Effector CD4-positive, alpha-beta T cell (primary cell): Measurements from ENCODE around the gene DTX3.

Experiments used
- DNase-seq: peaks from one replicate; pipeline ENCODE4 v3.0.0-alpha.2; 2020

DTX3 gene

DNA sequence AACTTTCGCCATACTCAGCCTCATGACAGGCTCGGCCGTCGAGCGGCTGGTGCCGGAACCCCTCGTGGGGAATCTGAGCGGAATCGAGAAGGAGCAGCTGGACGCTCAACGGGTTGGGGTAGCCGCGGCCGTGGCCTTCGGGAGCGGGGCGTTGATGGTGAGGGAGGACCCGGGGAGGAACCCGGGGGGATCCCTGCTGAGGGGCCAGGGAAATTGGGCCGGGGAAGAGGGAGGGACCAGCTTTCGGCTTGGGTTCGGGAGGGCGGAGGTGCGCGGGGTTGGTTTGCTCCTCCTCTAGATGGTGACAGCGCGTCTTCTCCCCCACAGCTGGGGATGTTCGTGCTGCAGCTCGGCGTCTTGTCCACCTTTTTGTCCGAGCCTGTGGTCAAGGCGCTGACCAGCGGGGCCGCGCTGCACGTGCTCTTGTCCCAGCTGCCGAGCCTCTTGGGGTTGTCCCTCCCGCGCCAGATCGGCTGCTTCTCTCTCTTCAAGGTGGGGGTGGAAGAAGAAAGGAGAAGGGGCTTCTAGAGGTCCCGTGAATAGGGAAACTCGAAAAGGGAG, 16.4 kb downstream of the DTX3 start:
- DNase-seq = no peak

GRCh38 chr12:57621497-57622292, 17.1 kb downstream of the DTX3 start:
- peak; percentile 49 for DNase-seq

DNA sequence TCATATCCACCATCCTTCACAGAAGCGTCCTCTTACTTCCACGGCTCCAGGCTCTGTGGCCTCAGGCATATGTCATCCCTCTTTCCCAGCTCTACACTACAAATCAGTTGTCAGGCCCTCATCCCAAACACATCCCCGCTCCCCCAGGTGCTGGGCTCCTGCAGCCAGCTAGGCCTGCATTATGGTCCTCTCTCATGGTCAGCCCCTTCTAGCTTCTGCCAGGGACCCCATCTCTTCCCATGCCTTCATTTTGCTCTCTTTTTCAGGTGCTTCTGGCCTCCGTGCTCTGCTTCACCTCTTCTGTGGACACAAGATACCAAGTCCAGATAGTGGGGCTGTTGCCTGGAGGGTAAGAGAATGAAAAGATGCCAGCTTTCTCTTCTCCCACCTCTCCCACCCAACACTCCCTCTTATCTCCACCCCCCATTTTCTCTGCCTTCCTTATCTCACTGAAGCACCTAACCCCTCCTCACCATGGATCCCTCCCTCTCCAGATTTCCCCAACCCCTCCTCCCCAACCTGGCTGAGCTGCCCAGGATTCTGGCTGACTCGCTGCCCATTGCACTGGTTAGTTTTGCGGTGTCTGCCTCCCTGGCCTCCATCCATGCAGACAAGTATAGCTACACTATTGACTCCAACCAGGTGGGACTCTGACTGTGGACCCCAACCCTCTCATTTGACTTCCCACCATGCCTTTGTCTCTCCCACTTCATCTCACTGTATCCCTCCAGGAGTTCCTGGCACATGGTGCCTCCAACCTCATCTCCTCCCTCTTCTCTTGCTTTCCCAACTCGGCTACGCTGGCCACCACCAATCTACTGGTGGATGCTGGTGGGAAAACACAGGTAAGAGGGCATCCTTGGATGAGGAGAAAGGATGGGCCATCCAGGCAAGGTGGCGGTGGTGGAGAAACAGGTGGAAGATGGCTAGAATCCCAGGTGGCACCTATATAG, 17.9 kb downstream of the DTX3 start:
- DNase-seq = no peak

GRCh38 chr12:57623385-57623784, 18.8 kb downstream of the DTX3 start:
- DNase-seq = no peak

- no peak for DNase-seq
Observed at GRCh38 chr12:57623811-57624390, 19.3 kb downstream of the DTX3 start.

GRCh38 chr12:57624441-57625220, 20.0 kb downstream of the DTX3 start:
- DNase-seq = no peak

- no peak for DNase-seq
Observed at GRCh38 chr12:57625261-57626032, 20.8 kb downstream of the DTX3 start.

DNA sequence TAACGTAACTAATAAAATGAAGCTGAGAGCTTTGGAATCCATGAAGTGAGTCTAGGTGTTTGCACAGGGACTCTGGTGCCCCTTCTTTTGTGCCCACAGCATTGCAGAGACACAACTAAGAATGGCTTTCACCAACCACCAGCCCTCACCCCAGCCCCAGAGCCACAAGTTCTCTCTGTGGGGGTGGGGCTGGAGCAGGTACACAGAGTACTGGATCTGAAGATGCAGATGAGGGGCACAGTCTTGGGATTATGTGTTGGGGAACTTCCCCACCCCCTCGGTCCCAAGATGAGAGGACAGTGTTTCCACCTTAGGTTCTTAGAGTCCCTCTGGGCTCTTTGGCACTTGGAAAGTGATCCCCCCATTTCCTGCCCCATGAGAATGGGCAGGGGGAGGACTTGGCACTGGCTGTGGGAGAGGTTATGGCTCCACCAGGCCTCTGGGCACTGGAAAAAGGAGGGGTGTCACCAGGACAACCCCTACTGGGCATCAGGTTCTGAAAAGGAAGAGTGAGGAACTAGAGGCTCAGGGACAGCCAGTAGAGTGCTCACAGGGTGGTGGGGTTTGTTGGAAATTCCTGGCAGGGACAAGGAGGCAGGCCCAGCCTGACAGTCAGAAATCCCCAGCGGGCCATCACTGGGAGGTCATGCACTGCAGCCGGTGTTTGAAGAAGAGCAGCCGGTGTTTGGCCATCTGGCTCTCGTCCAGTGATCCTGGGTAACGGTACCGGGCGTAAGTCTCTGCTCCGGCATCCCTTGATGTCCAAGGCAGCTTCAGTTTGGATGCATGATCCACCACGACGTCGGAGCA, 21.7 kb downstream of the DTX3 start:
- DNase-seq = no peak

- DNase-seq = no peak
Observed at GRCh38 chr12:57626921-57627445, 22.4 kb downstream of the DTX3 start.

DNA sequence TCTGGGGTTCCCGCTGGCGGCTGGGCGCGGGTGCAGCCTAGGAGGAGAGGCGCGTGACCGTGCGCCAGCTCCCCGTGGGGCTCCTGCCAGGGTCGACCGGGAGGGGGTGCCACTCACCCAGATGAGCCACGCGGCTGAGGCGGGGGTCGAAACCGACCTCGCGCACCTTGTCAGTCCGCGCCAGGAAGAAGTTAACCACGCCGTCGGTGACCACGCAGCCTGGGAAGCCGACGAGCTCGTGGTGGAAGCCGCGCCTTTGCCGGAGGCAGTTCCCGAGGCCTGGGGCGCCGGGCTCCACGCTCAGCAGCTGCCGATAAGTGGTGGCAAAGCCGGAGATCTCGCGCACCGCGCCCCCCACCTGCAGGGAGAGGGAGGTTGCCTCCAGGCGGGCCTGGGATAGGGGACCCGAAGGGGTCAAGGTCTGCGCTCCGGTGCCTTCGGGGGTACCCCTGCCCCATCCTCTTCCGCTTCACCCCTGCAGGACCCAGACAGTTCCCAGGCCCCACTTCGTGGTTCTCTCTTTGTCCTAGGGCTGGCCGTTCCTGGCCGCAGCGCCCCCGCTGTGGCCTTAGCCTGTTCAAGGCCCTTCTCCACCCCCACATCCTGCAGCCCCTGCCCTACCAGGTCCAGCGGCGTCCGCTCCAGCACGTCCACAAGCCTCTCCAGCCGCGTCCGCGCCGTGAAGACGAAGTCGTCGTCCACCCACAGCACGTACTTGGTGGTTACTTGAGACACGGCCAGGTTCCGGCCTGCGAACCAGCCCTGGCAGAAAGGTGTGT, 23.1 kb downstream of the DTX3 start:
- DNase-seq = no peak

GRCh38 chr12:57628280-57629191, 23.9 kb downstream of the DTX3 start:
- DNase-seq = no peak

DNA sequence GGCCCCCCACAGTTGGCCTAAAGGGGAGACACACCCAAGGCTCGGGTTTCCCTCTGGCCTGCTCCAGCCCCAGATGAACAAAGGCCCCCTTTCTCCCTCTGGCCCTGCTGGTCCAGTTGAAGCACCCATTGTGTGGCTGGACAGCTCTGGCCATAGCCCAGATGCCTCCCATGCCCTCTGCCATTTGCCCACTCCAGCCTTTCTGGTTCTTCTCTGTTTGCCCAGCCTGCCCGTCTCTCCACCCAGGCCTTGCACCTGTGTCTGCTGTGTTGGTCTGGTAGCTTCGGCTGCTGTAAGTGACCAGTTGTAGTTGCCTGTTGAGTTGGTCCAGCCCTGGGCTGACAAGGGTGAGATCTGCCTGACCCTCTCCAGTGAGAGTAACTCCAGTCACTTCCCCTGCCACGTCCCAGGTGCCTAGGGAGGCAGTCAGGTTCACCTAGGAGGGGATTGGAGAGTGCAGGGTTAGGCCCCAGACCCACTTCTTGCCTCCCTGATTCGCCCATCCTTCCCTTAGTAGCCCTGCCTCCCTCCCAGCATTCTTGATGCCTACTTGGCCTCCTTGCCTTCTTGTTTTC, 25.4 kb downstream of the DTX3 start:
- DNase-seq = no peak

DNA sequence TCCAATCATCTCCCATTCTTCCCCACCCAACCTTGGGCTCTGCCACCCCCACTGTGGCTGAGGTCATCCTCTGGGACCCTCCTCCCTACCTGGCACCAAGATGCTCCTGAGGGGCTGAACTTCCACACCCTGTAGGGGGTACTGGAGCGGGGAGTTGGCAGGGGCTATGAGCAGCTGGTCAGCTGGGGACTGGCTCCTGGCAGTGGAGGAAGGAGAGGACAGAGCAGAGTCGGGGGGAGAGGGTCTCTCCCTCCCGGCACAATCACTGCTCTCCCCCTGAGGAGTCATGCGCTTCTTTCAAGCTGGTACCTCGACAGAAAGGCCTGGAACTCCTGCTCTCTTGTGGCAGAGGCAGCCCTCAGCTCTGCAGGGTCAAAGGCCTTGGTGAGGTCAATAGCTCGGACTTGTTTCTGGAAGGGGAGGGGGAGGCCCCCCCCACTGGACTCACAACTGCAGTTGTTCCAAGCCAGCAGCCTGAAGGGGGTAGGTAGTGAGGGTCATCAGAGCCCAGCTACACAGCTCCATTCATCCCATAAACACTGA, 26.3 kb downstream of the DTX3 start:
- no peak for DNase-seq

DNA sequence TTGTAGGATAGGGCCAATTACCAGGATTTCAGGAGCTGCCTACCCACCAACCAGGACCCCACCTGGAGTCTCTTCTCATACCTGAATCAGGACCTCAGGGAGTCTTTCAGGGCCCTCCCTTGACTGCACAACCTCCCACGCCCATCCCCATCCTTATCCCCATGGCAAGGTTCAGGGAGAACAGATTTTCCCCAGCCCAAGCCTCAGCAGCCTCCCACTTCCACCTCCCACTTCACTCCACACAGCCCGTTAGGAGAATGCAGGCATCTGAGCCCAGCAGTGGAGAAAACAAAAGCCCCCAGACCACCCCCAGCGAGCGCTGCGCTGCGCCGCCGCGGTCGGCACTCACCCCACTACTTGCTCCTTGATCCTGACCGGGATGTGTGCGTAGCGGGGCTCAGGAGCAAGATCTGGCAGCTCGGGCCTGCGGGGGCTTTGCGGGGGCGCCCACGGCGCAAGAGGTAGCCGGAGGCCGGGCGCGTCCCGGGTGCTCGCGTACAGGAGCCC, 27.0 kb downstream of the DTX3 start:
- no peak for DNase-seq

DNA sequence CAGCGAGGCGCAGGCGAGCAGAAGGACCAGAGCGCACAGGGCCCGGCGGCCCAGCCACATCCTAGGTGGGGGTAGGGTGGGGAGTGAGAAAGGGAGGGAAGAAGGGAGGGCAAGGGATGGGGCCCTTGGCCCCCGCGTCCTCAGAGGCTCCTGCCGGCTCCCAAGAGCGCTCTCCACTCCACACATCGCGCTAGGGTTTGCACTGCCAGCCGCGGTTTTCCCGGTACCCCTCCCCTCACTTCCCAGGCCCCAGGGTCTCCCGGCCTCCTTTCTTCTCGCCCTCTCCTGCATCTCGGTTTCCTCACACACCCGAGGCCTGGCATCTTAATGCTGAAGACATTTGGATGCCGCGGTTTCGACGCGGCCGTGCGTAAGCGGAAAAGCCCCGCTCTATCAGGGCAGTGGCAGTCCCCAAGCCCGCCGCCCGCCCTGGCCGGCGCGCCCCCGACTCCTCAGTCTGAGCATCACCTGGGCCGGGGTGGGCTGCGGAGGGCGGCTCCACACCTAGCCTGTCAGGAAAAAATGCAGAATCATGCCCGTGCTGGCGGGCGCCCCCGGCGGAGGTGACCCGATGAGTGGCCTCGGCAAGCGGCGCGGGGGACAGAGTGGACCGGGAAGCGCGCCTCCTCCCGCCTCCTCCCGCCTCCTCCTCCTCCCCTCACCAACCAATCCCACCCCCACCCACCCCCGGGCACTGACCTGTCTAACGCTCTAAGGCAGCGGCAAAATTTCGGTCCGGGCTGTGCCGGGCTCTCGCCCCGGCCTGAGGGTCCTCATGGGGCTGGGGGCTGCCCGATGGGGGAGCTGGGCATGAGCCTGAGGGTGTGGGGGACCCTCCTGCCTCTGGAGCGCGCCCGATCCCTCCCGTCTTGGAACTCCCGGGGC, 27.7 kb downstream of the DTX3 start:
- no peak for DNase-seq
